M059J (cell line): ENCODE results near the gene FTCD. TPM values are rescaled to one million over a fixed set of nuclear protein-coding genes. Genes with fewer than 3 reads are reported as not detected.
"Not testable (repeated sequence)": the region's sequence is repeated elsewhere in the genome, so short reads cannot be mapped to it uniquely, and the experiment has no call there.

Experiments
- DNase-seq: peaks from one replicate; pipeline ENCODE4 v3.0.0-alpha.2; 2012; ENCODE audit warnings: low read depth
- total RNA-seq: library from RNA; depleted of rRNA; stranded (reverse); fragments of >200 nt; shearing (Covaris generic); gene quantifications from 2 replicates; pipeline ENCODE4 v1.2.3, GENCODE V29; 2014

Gene FTCD
- total RNA-seq, 1 experiment from 2014 or later, result not detected

GRCh38 chr21:46188226-46189212, 33.1 kb upstream of the FTCD start:
- peak; percentile 90 for DNase-seq

- DNase-seq, result no peak
Observed at GRCh38 chr21:46187814-46188213, 32.4 kb upstream of the FTCD start.

GRCh38 chr21:46187261-46187660, 31.9 kb upstream of the FTCD start:
- no peak for DNase-seq

- no peak for DNase-seq
Observed at GRCh38 chr21:46185716-46186115, 30.3 kb upstream of the FTCD start.

- peak; percentile 83 for DNase-seq
Observed at GRCh38 chr21:46184625-46185555, 29.5 kb upstream of the FTCD start.

DNA sequence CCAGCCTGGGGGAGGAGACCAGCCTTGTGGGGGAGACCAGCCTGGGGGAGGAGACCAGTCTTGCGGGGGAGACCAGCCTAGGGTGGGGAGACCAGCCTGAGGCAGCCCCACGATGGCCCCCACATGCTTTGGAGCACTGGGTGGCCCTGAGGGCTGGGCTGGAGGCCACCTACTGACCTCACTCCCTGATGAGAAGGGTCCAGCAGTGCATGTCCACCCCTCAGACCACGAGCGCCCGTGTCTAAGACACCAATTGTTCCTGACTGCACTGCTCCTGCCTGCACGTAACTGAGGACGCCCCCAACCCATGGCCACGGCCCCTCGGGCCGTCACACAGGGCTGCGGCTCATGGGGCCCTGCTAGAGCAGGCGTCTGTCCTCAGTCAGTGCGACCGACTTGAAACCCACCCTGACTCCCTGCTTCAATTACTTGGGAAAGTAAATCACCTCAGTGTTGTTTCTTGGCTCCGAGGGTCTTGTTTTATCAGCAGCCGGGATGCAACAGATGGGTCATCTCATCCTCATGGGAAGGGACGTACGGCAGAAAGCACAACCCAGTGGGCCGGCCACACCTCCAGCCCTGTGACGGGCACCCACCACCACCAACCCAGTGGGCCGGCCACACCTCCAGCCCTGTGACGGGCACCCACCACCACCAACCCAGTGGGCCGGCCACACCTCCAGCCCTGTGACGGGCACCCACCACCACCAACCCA, 28.7 kb upstream of the FTCD start, which contains the start of gene SPATC1L:
Gene SPATC1L, minus strand, starts transcription at position 550 of the 715 bp plus-strand sequence. CDS start 1,643 bp downstream, outside the sequence.
- peak; percentile 69 for DNase-seq

GRCh38 chr21:46183337-46183909, 28.0 kb upstream of the FTCD start:
- not testable (repeated sequence) for DNase-seq

GRCh38 chr21:46182548-46183336, 27.4 kb upstream of the FTCD start:
- DNase-seq, result no peak

DNA sequence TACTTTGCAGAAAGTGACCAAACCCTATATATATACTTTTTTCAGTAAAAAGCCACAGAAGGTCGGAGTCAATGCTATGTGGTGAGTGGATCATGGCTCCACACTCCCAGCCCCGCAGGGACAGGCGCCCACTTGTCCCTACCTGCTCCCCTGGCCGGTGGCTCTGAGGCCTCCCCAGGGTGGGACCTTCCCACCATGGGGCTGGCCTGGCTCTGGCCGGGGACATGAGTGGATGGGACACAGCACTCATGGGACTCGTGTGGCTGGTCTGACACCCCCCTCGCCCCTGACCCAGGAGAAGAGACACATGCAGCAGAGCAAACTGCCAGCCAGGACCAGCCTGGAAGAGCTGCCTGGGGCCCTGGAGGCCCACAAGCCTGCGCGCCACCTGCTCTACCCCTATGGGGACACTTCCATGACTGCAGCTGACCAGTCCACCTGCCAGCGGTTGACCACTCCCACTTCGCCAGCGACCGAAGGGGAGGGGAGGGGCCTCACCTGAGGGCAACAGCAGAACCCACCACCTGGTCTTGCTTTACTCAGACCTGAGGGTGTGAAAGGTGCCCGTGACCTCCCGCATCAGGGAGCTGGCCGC, 26.7 kb upstream of the FTCD start:
- DNase-seq, result no peak

GRCh38 chr21:46181436-46181835, 26.1 kb upstream of the FTCD start:
- no peak for DNase-seq

- no peak for DNase-seq
Observed at GRCh38 chr21:46180778-46181391, 25.5 kb upstream of the FTCD start.

DNA sequence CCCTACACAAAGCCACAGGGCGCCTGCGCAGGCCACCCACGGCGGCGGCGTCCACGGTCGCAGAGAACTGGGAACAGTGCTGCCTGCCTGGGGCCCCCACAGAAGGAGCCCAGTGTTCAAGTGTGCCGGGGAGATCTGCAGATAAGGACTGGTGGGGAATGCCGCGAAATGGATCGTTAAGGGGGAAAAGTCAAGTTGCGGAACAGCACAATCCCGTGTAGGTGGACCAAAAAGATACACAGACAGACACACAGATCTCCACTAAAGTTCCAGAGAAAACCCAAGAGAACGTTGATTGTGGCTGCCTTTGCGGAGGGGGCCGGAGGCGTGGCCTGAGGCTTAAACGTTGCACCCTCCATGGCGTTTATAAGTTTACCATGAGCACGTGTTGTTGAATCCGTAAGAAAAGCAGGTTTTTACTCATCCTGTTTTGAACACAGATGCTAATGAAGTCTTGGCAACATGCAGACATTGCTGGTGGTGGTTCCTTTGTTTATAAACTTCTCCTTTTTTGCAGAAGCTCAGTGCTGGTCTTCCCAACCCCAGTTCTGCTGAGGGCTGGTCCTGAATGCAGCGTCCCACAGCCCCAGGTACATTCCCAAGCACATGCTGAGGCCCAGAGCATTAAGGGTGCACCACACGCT, 24.8 kb upstream of the FTCD start:
- no peak for DNase-seq

- no peak for DNase-seq
Observed at GRCh38 chr21:46179708-46180078, 24.3 kb upstream of the FTCD start.

GRCh38 chr21:46178961-46179360, 23.6 kb upstream of the FTCD start:
- DNase-seq, result no peak

DNA sequence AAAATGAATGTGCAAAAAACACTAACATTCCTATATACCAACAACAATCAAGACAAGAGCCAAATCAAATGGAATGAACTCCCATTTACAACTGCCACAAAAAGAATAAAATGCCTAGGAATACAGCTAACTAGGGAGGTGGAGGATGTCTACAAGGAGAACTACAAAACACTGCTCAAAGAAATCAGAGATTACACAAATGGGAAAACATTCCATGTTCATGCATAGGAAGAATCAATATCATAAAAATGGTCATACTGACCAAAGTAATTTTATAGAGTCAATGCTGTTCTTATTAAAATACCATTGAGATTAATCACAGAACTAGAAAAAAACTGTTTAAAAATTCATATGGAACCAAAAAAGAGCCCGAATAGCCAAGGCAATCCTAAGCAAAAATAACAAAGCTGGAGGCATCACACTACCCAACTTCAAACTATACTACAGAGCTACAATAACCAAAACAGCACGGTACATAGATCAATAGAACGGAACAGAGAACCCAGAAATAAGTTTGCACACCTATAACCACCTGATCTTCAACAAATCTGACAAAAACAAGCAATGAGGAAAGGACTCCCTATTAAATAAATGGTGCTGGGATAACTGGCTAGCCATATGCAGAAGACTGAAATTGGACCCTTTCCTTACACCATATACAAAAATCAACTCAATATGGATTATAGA, 21.2 kb upstream of the FTCD start:
- not testable (repeated sequence) for DNase-seq

DNA sequence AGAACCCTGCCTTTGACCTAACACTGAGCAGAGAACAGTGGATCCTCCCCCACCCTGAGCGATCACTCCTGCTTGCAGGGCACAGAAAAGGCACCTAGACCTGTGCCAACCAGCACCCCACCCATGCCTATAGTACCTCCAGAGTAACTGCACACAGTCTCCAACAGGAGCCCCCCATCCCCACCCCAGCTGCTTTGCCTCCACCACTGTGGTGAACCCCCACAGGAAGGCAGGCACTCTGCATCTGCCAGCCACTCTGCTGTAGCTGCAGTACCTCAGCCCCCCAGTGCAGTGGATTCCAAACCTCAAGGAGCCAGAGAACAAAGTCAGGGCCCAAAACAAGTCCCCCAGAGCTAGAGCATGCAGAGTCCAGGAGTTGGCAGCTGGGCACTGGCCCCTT, 18.2 kb upstream of the FTCD start:
- DNase-seq, result no peak

- DNase-seq, result no peak
Observed at GRCh38 chr21:46172863-46173528, 17.6 kb upstream of the FTCD start.
